GM19455 (cell line): ENCODE measurements around the gene FCHSD1.

Source experiments
- ATAC-seq: cut with Tn5 transposase; IDR thresholded peaks from one replicate; pipeline ENCODE4 v1.9.1; 2021; ENCODE audit not compliant: unreplicated experiment

The FCHSD1 gene

DNA sequence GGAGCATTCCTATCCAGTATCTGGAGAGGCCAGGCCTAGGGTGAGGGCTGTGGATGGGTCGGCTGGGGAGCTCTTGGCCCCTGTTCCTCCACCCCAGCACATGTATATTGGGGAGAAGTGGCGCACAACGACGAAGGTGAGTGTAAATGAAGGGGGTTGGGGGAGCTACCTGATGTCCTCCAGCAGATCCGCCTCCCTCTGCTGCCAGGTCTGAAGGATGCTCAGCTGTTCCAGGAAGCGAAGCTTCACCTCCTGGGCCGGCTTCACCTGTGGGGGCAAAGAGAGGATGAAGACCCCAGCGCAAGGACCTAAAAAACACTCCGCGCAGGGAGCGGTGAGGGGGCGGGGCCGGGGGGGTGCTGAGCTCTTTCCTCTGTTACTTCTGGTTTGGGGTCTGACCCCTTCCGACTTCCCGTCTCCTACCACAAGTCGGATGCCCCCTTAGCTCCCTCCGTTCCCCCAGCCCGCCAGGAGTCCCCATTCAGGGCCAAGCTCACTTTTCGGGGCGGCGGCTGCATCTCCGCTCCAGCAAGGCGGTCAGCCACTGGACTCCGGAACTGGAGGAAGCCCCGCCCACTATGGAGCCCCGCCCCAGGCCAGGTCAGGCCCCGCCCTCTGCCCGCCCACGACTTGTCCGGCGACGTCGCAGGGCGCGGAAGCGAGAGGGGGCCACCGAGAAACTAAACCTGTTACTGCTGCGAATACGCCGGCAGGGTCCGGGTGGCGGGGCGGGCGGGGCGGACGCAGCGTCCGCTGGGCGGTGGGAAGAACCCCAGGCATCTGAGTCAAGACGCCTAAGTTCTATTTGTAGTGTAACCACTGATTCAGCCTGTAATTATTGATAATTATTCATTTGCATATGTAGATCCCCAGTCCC, at the start of gene FCHSD1:
FCHSD1 (minus strand) TSS at position 568 of the 877 bp plus-strand sequence; CDS start at position 518, 50 bp downstream.
- ATAC-seq = peak; percentile 95

DNA sequence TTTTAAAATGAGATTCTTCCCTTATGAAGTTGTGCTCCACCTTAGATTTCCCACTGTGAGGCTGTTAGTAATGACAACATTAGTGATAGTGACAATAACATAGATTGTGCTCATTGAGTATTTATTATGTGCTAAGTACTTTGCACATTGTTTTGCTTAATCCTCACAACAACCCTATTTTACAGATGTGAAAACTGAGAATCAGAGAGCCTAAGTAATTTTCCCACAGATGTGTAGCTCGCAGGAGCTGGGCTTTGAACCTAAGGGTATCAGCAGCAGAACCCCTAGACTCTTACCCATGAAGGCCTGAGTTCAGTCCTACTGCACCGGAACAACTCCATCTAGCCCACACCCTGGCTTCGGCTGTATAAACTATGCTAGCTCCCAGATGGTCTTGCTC, 46.4 kb upstream of the FCHSD1 start:
- ATAC-seq = no peak

DNA sequence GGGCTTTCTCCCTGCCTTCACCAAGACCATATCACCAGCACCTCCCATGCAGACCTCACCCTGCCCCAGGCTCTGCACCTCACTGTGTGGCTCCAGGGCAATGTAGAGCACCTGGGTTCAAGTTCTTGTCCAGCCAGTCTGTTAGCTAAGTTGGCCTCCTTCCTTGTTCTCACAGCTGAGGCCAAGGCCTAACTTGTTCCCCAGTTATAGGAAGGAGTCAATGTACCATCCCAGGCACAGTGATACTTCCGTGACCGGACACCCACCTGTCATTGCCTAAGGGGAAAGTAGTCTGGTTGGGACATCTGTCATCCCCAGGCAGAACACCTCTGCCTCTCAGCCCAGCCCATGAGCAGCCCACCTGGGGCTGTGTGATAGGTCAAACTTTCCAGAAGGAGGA, 45.2 kb upstream of the FCHSD1 start:
- ATAC-seq = no peak

DNA sequence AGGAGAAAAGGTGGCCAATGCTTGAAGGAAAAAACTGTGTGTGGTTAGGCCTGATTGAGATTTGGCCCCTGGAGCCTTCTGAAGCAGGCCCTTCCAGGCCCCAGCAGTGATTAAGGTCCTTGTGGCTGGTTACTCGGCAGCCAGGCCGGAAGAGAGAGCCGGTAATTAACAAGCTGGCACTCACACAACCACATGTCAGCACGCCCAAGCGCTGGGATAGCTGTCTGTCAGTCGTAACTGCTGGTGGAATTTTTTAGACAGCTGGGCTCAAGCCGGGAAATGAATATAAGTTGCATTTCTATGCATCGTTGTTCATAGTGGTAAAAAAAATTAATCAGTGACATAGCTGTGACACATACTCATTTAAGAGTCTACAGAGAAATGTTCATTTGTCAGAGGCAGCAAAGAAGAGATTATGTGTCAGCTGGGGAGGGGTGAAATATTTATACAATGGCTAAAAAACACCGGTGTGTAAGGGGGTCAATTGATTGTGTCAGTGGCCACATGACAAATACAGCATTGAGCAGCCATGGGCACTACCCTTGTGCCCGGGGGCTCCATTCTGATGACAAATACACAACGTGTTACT, 44.5 kb upstream of the FCHSD1 start:
- no peak for ATAC-seq

GRCh38 chr5:141694479-141694878, 43.3 kb upstream of the FCHSD1 start:
- no peak for ATAC-seq

DNA sequence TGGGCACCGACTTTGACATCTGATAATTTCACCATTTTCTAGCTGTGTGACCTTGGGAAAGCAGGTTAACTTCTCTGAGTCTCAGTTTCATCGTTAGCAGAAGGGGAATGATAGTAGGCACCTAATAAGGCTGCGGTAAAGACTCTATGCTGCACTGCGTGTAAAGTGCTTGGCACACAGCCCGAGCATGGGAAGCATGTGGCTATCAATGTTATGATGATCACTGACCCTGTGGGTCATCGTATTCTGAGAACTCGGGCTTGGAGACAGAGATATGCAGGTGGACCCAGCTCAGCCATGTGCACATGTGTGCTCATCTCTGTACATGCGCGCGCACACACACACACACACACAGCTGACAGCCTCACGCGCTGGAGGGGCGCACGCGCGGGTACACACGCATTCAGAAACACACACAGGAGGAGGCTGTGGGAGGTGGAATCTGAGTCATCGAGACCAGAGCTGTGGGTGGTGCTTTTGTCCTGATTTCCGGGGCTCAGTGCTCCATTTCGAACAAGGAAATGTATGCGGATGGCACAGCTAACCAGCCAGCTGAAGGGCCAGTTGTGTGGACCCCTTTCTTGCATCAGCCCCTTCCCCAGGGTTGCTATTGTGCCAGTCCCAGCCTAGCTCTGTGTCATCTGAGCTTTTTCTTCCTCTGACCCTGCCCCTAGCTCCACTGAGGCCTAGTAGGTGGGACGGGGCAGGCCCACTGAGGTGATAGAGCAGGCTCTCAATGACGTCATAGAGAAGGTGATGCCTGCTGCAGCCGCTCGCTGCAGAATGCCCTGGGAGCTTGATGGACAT, 41.9 kb upstream of the FCHSD1 start:
- no peak for ATAC-seq

DNA sequence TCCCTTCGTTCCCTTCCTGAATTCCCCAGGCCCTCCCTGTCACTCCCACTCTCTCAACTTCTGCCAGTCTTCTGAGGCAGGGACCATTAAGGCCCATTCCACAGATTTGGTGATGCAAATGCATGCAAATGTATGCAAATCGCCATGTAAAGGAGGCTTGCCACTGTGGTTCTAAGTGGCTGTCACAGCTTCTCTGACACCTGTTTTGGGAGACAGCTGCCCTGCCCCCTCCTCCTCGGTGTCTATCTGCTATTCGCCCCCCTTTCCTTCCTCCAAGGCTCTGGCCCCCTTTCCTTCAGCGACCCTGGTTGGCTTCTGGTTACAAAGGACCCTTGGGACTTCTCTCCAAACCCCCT, 41.3 kb upstream of the FCHSD1 start:
- ATAC-seq = no peak

GRCh38 chr5:141691867-141692532, 40.8 kb upstream of the FCHSD1 start:
- peak; percentile 92 for ATAC-seq

DNA sequence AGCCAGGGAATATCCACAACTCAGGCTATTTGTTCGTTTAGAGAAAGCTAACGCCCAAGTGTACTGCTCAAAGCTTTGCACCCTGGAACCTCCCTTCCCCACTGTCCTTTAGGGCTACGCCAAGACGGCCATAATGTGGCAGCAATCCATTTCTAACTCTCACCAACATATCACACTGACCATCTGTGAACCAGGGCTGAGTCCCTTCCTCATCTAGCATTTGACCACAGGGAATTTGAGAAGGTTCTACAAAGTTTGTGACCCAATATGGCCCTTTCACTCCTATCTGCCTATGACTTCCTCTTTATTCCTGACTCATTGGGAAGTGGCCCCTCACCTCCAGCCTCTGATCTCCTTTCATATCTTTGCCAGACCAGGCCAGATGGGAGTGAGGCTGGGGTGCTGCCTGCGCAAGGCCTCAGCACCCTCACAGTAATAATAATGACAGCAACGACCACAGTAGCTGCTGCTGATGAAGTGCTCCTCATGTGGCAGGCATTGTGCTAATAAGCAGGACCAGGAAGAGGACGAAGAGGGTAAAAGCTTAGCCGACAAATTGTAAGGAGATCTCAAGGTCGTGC, 40.2 kb upstream of the FCHSD1 start:
- ATAC-seq = no peak

DNA sequence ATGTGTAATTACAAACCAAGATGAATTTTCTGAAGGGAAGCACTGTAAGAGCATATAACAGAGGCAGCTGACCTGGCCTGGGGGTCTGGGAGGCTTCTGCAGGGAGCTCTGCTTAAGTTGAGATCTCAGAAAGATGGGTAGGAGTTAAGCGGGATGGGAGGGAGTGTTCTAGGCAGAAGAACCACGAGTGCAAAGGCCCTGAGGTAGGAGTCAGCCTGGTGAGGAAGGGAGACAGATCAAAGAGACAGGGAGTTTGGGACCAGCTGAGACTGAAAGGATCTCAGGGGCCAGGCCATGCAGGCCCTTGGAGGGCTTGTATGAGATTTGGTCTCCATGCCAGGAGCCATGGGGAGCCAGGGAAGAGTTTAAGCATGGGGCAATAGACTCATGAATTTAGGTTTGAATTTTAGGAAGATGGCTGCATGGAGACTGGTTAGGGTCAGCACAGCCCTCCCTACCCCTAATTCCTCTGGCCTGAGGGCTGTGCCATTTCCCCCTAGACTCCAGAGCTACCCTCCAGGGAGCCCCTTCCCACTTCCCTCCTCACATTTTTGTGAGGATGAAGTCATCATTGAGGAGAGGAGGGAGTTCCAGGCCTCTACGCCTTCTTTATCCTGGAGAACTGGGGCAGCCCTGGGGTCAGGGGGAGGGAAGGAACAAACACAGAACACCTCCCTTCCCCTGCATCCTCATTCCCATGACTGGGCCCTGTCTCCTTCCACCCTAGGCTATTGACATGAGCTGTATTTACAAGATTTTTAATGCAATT, 35.6 kb upstream of the FCHSD1 start:
- no peak for ATAC-seq

DNA sequence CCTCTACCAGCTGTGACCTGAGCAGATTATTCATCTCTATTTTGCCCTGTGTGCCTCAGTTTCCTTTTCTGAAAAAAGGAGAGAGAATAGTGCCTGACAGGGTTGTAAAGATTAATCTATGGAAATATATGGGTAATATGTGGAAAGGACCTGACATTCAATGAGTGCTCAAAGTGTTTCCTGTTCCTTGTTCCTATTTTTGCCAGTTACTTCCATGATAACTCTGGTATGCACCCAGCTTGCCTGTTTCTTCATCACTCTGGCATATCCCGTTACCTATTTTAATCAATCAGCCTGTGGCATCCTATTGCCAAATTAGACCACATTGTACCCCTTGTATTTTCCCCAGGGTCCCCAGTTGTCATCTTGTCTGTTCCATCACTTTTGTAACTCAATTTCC, 34.4 kb upstream of the FCHSD1 start:
- ATAC-seq = no peak

DNA sequence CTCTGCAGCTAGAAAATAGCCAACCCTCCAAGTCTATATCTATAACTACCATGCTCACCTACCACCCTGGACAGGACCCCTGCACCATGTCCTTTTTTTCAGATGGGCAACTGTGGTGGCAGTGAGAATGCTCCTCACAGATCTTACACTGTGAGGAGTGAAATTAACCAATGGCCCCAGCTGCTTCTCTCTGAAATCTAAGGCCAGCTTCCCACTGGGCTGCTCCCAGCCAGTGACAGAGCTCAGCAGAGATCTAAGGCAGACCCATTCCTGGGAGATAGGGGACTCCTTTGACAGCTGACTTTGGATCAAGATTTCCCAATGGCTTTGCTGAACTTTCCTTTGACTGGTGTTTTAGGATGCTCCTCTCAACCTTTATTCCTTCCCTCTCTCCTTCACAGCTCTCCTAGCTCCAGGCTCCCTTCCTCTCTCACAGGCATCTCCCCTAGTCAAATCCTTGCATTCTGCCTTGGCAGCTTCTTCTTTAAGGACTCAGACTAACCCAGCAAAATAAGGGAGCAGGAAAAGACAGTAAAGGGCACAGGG, 32.5 kb upstream of the FCHSD1 start:
- ATAC-seq = no peak

DNA sequence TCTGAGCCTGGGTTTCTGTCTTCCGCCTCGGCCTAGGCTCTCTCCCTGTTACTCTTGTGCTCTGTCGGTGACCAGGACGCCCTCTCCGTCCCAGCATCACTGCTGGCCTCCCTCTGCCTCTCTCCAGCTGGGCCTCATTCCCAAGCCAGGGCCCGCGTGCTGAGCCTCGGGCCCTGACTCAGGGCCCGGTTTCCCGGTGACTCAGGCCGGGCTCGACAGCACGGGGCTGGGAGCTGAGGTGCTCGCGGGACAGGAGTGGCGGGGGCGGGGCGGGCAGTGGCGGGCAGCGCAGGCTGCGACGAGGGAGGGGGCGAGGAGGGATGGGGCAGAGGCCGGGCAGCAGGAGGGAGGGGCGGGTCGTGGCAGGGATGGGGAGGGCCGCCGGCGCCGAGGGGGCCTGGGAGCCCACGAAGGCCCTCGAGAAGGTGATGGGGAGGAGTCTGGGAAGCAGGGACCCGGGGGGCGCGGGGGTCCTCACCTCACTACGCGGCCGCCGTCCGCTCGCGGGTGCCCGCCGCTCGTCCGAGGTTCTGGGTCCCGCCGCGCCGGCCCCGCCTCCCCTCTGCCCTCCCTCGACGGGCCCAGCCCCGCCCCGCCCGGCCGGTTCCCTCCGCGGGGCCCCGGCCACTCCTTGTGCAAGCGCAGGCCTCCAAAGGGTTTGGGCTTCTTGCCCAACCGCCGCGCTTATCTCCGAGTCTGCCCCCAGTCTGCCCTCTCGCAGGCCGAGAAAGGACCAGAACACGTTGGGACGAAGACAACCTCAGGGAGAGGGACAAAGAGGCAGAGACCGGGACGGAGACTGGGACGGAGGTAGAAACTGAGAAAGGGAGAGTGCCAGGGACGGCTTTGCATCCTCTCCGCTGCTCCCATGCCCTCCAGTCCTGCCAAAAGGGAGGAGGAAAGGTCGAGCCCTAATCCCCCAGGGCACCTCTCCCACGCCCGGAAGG, 30.8 kb upstream of the FCHSD1 start, which contains the start of gene ARAP3:
ARAP3 (minus strand) TSS at position 536 of the 947 bp plus-strand sequence. CDS start 1,744 bp downstream, outside the sequence.
- ATAC-seq = no peak

DNA sequence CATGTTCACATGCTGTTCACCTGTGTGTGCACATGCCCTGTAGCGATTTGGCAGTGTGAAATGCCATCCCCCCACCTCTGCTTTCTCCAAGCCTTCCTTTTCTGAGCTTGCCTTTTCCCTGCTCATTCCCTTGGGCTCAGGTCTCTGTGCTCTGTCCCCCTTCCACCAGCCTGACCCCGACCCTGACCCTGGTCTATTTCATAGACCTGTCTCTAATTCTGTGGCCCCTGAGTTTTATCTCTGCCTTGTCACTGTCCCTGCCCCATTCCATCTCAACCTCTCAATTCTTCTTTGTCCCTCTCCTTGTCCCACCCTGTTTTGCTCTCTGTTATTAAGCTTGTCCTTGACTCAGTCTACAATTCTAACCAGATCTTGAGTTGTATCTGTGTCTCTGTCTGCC, 30.1 kb upstream of the FCHSD1 start:
- no peak for ATAC-seq

DNA sequence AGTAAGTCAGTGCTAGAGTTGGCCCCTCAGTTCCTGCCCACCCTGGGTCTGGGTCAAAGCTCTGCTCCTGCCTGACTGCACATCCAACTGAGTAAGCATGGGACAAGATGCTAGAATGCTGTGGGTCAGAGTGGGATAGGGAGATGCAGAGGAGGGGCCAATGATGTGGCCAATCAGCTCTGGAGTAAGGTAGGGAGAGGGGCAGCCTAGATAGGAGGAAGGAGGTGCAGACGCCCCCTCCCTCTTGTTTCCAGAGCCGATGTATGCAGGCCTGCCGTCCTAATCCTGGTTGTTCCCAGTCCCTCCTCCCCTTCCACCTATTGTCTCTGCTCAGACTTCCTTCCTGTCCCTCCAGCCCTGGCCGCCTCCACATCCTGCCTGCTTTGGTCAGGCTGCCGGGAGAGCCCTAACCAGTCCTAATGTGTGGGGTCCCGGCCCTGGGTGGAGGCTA, 29.6 kb upstream of the FCHSD1 start:
- no peak for ATAC-seq

- ATAC-seq = no peak
These were observed 29.0 kb upstream of the FCHSD1 start for GRCh38 chr5:141680178-141680577.

DNA sequence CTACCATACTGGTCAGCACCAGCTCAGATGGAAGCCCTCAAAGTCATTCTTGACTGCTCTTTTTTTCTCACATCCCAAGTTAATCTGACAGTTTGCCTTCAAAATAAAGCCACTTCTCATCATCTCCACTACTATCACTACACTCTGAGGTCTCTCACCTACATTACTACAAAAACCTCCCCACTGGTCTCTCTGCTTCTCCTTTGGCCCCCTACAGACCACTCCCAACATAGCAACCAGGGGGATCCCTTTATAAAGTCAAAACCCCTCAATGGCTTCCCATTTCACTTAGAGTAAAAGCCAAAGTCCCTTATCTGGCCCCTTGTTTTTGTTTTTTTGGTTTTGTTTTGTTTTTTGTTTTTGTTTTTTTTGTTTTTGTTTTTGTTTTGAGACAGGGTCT, 26.2 kb upstream of the FCHSD1 start:
- no peak for ATAC-seq

- no peak for ATAC-seq
These were observed 24.5 kb upstream of the FCHSD1 start for GRCh38 chr5:141675672-141676071.

DNA sequence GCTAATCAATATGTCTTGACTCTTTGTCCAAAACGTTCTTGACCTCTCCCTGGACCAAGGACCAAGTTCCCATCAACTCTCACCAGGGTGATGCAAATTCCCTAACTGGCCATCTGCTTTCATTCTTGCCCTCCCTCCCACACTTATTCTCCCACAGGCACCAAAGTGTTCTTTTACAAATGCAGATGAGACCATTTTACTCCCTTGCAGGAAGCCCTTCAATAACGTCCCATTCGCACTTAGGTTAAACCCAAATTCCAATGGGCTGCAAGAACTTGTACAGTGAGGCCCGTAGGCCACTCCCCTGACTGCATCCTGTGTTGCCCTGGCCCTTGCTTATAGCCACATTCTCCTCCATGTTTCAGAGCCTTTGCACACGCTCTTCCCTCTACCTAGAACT, 23.5 kb upstream of the FCHSD1 start:
- ATAC-seq = no peak
